HepG2 (cell line): ENCODE data around the gene FCAMR.

Experiments
- CTCF ChIP-seq: sonication (generic); formaldehyde crosslinking; IDR thresholded peaks from 2 replicates; pipeline ENCODE4 v1.5.0; 2020; ENCODE audit warnings: mild to moderate bottlenecking, missing genetic modification reagents, moderate library complexity
- HNRNPL ChIP-seq: fragments of 200-400 bp; formaldehyde crosslinking; IDR thresholded peaks from 2 replicates; pipeline ENCODE4 v1.6.1; 2017; ENCODE audit warnings: mild to moderate bottlenecking, low read depth, low read length
- POLR2A ChIP-seq, 2 experiments: IDR thresholded peaks; 2 replicates each; pipeline ENCODE4 v1.6.1; 2011; ENCODE audit warnings: low read depth in 2 of 2, low read length in 2 of 2, mild to moderate bottlenecking in 1 of 2, moderate library complexity in 1 of 2; ENCODE audit not compliant: insufficient read depth in 1 of 2
- ZBTB43 ChIP-seq: sonication (generic); formaldehyde crosslinking; conservative IDR thresholded peaks from 2 replicates; pipeline ENCODE4 v1.4.0; 2020; ENCODE audit warnings: missing genetic modification reagents
- ZFP82 ChIP-seq: sonication (generic); formaldehyde crosslinking; IDR thresholded peaks from 2 replicates; pipeline ENCODE4 v1.5.1; 2020; ENCODE audit warnings: mild to moderate bottlenecking, missing genetic modification reagents, borderline replicate concordance
- ZNF121 ChIP-seq: sonication (generic); formaldehyde crosslinking; IDR thresholded peaks from 2 replicates; pipeline ENCODE4 v1.5.0; 2020; ENCODE audit warnings: mild to moderate bottlenecking, missing genetic modification reagents

GRCh38 chr1:206965781-206966180 lies 4.5 kb downstream of the FCAMR start:
- TF ChIP-seq ZNF121 (CRISPR knock-in tag) (no peak), HNRNPL (no peak), ZFP82 (CRISPR knock-in tag) (no peak), CTCF (CRISPR knock-in tag) (no peak), POLR2A (IDR thresholded peaks at IDR 0.05; ENCODE audit: insufficient read depth in 1 of 2, low read depth in 2 of 2, low read length in 2 of 2) (no peak), ZBTB43 (CRISPR knock-in tag) (no peak)
